GM12891 (cell line): ENCODE results near the gene LUM.

Experiments
- POLR2A ChIP-seq: IDR thresholded peaks from 2 replicates; pipeline ENCODE4 v1.6.1; 2011; ENCODE audit warnings: low read depth, low read length, control low read depth
- POLR2AphosphoS5 ChIP-seq: IDR thresholded peaks from 2 replicates; pipeline ENCODE4 v1.6.1; 2011; ENCODE audit warnings: low read depth, low read length, control low read depth
- POU2F2 ChIP-seq: IDR thresholded peaks from 2 replicates; pipeline ENCODE4 v1.6.1; 2011; ENCODE audit warnings: low read depth, mild to moderate bottlenecking, control low read depth, low read length, moderate library complexity
- SPI1 ChIP-seq: IDR thresholded peaks from 2 replicates; pipeline ENCODE4 v1.6.1; 2011; ENCODE audit warnings: low read depth, low read length, control low read depth
- TAF1 ChIP-seq: IDR thresholded peaks from 2 replicates; pipeline ENCODE4 v1.6.1; 2011; ENCODE audit warnings: low read depth, low read length, control low read depth

- TF ChIP-seq POLR2AphosphoS5: no peak
- no peak for TF ChIP-seq SPI1
- TF ChIP-seq POLR2A: no peak
- no peak for TF ChIP-seq TAF1
- no peak for TF ChIP-seq POU2F2
Observed at GRCh38 chr12:91144053-91144452, 32.8 kb upstream of the LUM start.
